Mesothelial cell of epicardium (in vitro differentiated cells): ENCODE measurements around the gene IQCF5. TPM values are rescaled to one million over a fixed set of nuclear protein-coding genes. Genes with fewer than 3 reads are reported as not detected.
"Not testable (repeated sequence)": the region's sequence is repeated elsewhere in the genome, so short reads cannot be mapped to it uniquely, and the experiment has no call there.

Source experiments
- DNase-seq, 2 experiments: peaks; one replicate each; pipeline ENCODE4 v3.0.0; 2021; ENCODE audit warnings: low spot score in 2 of 2; ENCODE audit not compliant: unreplicated experiment in 2 of 2
- H3K27ac Mint-ChIP-seq: 2 replicates; pipeline ENCODE4 v1.8.0; 2021; ENCODE audit warnings: mixed read lengths
- H3K27me3 Mint-ChIP-seq: 2 replicates; pipeline ENCODE4 v1.8.0; 2021; ENCODE audit warnings: low read depth, mixed read lengths
- H3K36me3 Mint-ChIP-seq: 2 replicates; pipeline ENCODE4 v1.8.0; 2021; ENCODE audit warnings: mixed read lengths
- H3K4me1 Mint-ChIP-seq: 2 replicates; pipeline ENCODE4 v1.8.0; 2021; ENCODE audit warnings: mixed read lengths
- H3K4me3 Mint-ChIP-seq: 2 replicates; pipeline ENCODE4 v1.8.0; 2021; ENCODE audit warnings: mild to moderate bottlenecking, moderate library complexity, mixed read lengths
- H3K9me3 Mint-ChIP-seq: 2 replicates; pipeline ENCODE4 v1.8.0; 2021; ENCODE audit warnings: mixed read lengths
- total RNA-seq: library from RNA; stranded (reverse); gene quantifications from 3 replicates; pipeline ENCODE4 v1.2.1, GENCODE V29; 2021
- TF ChIP-seq, protein P1 (sequence below): fragments of 200-600 bp; sonication (generic); IDR thresholded peaks from one replicate; pipeline ENCODE4 v1.5.0; 2021; ENCODE audit warnings: antibody characterized with exemption; ENCODE audit not compliant: unreplicated experiment

IQCF5 gene
- not detected in 3 replicates for total RNA-seq

DNA sequence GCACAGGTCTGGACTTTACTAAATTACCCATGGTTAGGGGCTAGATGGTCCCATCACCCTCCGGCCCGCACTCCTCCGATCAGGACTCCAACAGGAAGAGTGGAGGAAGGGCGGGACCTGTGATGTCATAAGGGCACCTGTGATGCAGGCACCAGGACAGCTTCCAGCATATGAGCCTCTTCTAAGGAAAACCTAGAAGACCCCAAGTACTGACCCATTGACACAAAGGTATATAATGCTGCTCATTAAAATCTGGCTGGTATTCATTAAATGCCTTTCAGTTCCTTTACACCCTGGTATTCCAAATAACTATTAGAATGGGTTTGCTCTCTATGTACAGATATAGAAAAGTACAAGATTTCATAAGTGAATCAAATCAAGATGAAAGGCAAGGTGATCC, at the start of gene IQCF5:
Gene IQCF5 (minus strand): TSS at position 101 of the 400 bp plus-strand sequence. CDS start 70 bp downstream, at position 31.
- H3K36me3 Mint-ChIP-seq: no peaks in the 10 kb centered on the region
- peaks cover 8% of the 10 kb centered on the region for H3K4me1 Mint-ChIP-seq
- no peak for DNase-seq
- no peak within 1 kb of the TSS for H3K4me3 Mint-ChIP-seq
- TF ChIP-seq, protein P1, sequence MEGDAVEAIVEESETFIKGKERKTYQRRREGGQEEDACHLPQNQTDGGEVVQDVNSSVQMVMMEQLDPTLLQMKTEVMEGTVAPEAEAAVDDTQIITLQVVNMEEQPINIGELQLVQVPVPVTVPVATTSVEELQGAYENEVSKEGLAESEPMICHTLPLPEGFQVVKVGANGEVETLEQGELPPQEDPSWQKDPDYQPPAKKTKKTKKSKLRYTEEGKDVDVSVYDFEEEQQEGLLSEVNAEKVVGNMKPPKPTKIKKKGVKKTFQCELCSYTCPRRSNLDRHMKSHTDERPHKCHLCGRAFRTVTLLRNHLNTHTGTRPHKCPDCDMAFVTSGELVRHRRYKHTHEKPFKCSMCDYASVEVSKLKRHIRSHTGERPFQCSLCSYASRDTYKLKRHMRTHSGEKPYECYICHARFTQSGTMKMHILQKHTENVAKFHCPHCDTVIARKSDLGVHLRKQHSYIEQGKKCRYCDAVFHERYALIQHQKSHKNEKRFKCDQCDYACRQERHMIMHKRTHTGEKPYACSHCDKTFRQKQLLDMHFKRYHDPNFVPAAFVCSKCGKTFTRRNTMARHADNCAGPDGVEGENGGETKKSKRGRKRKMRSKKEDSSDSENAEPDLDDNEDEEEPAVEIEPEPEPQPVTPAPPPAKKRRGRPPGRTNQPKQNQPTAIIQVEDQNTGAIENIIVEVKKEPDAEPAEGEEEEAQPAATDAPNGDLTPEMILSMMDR: no peak
- H3K27ac Mint-ChIP-seq: no peak within 1 kb of the TSS
- H3K27me3 Mint-ChIP-seq: peaks cover 27% of the 10 kb centered on the region
- peaks cover 4% of the 10 kb centered on the region for H3K9me3 Mint-ChIP-seq

DNA sequence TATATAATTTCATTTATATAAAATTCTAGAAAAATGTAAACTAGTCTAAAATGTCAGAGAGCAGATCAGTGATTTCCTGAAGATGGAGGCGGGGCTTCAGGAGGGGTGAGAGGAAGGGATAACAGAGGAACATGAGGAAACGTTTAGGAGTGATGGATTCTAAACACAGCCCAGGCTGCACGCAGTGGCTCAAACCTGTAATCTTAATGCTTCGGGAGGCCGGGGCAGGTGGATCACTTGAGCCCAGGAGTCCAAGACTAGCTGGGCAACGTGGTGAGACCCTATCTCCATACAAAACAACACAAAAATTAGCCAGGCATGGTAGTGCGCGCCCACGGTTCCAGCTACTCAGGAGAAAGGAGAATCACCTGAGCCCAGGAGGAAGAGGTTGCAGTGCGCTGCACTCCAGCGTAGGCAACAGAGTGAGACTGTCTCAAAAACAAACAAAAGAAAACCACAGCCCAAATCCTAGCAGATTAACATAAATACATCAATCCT, 45.7 kb upstream of the IQCF5 start:
- no peak overlapping the region for H3K4me3 Mint-ChIP-seq
- TF ChIP-seq, protein P1: no peak
- H3K36me3 Mint-ChIP-seq: no peaks in the 10 kb centered on the region
- H3K27me3 Mint-ChIP-seq: peaks cover 19% of the 10 kb centered on the region
- H3K9me3 Mint-ChIP-seq: no peaks in the 10 kb centered on the region
- peak in 1 of 2 experiments; percentile 7 for DNase-seq
- H3K27ac Mint-ChIP-seq: no peak overlapping the region
- H3K4me1 Mint-ChIP-seq: peaks cover 1% of the 10 kb centered on the region

DNA sequence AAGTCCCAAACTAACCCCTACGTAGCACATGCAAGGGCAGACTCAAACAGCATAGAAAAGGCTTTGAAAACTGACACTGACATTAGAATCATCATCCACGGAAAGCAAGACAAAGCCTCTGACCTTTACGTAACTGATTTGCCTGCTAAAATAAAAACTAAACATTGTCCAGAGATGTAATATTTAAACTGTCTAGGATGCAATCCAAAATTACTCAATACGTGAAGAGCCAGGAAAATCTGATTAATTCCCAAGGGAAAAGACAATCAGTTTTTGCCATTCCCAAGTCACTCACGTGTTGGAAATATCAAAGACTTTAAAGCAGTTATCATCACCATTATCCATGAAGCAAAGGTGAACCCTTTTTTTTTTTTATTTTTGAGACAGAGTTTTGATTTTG, 41.0 kb upstream of the IQCF5 start:
- Mint-ChIP-seq H3K4me1 (peaks cover 10% of the 10 kb centered on the region), H3K27me3 (peaks cover 17% of the 10 kb centered on the region), H3K36me3 (no peaks in the 10 kb centered on the region), H3K4me3 (no peak overlapping the region), H3K27ac (no peak overlapping the region), H3K9me3 (no peaks in the 10 kb centered on the region)
- TF ChIP-seq, protein P1: no peak
- DNase-seq: no peak

DNA sequence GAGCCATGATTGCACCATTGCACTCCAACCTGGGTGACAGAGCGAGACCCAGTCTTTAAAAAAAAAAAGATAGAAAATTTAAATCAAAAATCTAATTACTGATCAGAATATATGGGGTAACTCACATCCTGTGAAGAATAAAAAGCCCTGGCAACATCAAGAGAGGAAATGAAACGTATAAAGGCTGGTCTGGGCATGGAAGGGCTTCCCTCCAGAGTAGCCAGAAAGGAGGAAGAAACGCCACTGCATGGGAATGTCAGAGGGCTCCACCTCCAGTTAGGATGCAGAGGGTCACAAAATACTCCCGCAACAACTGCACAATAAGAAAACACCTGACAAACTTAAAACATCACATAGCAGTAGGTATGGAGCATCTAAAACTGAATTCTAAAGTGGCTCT, 32.6 kb upstream of the IQCF5 start:
- H3K4me3 Mint-ChIP-seq: no peak overlapping the region
- H3K27me3 Mint-ChIP-seq: peaks cover 2% of the 10 kb centered on the region
- no peak overlapping the region for H3K27ac Mint-ChIP-seq
- H3K9me3 Mint-ChIP-seq: peaks cover 46% of the 10 kb centered on the region
- TF ChIP-seq, protein P1: no peak
- H3K36me3 Mint-ChIP-seq: peaks cover 4% of the 10 kb centered on the region
- no peak for DNase-seq
- no peaks in the 10 kb centered on the region for H3K4me1 Mint-ChIP-seq

DNA sequence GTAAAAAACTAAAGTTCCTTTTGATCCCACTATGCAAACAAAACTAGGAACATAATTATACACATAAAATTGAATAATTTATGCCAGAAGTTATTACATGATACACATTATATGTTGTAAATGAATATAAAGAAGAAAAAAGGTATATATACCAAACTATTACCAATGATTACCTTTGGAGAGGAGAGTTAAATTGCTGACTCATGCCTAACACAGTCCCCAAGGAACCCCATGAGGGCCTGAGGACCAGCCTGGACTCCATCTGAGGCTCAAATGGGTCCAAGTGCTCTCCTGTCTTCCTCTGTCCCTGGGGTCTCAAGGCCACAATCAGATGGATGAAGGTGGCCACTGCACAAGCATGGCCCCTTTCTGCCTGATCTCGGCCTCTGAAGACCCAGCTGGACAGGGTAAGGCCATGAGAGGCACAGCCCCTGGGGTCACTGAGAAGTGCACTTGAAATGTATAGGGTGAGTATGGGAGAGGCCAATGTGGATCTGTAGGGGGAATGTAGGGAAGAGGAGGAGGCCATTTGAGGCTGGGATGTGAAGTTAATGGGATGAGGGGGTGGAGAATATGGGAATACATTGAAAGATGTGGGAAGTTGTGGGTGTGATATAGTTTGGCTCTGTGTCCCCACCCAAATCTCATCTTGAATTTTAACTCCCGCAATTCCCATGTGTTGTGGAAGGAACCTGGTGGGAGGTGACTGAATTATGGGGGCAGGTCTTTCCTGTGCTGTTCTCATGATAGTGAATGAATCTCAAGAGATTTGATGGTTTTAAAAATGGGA, 28.8 kb upstream of the IQCF5 start:
- Mint-ChIP-seq H3K4me3 (no peak overlapping the region), H3K4me1 (no peaks in the 10 kb centered on the region), H3K27ac (no peak overlapping the region), H3K9me3 (peaks cover 39% of the 10 kb centered on the region), H3K36me3 (peaks cover 2% of the 10 kb centered on the region), H3K27me3 (peaks cover 27% of the 10 kb centered on the region)
- DNase-seq: no peak
- TF ChIP-seq, protein P1: no peak

DNA sequence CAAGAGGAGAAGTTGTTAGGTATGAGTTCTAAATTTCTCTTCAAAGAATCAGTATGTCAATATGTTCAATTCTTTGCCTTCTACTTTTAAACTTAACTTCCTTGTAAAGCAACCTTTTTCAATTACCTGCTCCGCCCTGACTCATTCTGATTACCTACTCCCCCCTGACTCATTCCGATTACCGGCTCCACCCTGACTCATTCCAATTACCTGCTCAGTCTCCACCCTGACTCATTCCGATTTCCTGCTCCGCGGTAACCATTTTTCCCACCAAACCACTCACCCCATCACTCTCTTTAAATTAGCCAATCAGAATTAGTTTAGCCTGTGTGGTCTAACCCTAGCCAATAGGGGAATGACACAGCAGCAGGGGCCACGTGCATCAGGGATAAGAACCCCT, 27.0 kb upstream of the IQCF5 start:
- H3K27ac Mint-ChIP-seq, H3K4me3 Mint-ChIP-seq, DNase-seq, H3K4me1 Mint-ChIP-seq, H3K36me3 Mint-ChIP-seq: not testable (repeated sequence)
- H3K9me3 Mint-ChIP-seq: peaks cover 24% of the 10 kb centered on the region
- H3K27me3 Mint-ChIP-seq: peaks cover 40% of the 10 kb centered on the region

DNA sequence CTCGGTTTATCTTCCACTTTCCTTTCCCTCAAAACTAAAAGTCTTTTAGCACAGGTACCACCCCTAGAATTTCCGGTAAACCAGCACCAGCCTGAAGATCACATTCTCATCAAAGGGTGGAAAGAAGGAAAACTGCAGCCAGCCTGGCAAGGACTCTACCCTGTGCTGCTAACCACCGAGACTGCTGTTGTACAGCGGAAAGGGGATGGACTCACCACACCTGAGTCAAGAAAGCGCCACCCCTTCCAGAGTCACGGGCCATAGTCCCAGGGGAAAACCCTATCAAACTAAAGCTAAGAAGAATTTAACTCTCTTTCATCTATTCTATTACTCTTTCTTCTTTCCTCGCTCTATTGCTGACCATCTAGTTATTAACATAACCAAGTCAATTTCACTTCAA, 24.6 kb upstream of the IQCF5 start:
- DNase-seq, H3K36me3 Mint-ChIP-seq, H3K4me1 Mint-ChIP-seq, H3K4me3 Mint-ChIP-seq, H3K9me3 Mint-ChIP-seq, H3K27ac Mint-ChIP-seq: not testable (repeated sequence)
- H3K27me3 Mint-ChIP-seq: peaks cover 57% of the 10 kb centered on the region
